ENCODE results near the gene RFX3. TPM values are rescaled to one million over a fixed set of nuclear protein-coding genes. Genes with fewer than 3 reads are reported as not detected.

Gene RFX3
- total and polyA plus RNA-seq, 2 donors (not counting 3 experiments of a cell fraction or from before 2014, with no cell fraction given) = 4.8 to 10.5 TPM

DNA sequence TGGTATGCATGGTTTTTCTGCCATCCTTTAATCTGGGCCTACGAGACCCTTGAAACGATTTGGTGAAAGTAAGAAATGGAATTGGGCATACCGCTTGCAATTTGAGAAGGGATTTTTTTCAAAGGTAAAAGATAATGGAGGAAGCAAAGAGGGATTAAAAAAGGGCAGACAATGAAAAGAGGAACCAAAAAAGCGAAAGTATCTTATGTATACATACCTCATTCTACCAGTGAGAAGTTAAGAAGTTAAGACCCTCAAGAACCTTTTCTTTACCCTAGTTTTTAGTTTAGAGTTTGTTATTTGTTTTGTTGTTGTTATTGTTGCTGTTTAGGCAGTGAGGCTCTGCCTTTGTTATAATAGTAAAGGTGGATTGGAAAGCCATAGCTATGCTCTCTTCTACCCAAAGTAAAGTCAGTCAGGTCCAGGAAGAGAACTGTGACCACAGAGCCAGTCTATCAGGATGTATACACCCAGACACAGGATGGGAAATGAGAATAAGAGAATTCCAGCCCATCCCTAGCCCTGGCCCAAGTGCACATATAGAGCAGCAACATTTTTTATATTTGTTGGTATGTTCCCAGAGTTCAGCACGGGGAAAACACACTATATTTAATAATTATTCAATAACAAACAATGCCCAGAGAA is 166.6 kb downstream of the RFX3 start:
- DNase-seq (ENCODE audit: low read depth, low spot score) (no peak), FAIRE-seq (no peak)
- dilution Hi-C loops (cut with MboI; ENCODE audit: extremely low pct_ligation_motif_present, low sequenced_read_pairs) = no loop called here
- no peaks in the 10 kb centered on the region for H3K4me1 ChIP-seq (ENCODE audit: control insufficient read depth, extremely low read depth, insufficient read depth, low read length)
- H3K9me3 ChIP-seq (replicated peaks; ENCODE audit: control insufficient read depth, insufficient read depth, low read length) = no peaks in the 10 kb centered on the region
- intact Hi-C loops (cut with micrococcal nuclease) = no loop called here
- no peak overlapping the region for H3K4me2 ChIP-seq (ENCODE audit: insufficient read depth, low read length)
- H3K27ac ChIP-seq (ENCODE audit: insufficient read depth, low read depth, low read length) = no peak overlapping the region
- no peaks in the 10 kb centered on the region for H3K79me2 ChIP-seq (ENCODE audit: control insufficient read depth, insufficient read depth, low read length)
- no peaks in the 10 kb centered on the region for H3K27me3 ChIP-seq (ENCODE audit: control insufficient read depth in 2 of 2, insufficient read depth in 2 of 2, low read length in 2 of 2)
- no peak overlapping the region for H2AFZ ChIP-seq (ENCODE audit: low read depth, low read length)
- H3K9me1 ChIP-seq (replicated peaks; ENCODE audit: control insufficient read depth, extremely low read depth, insufficient read depth, low read length) = no peaks in the 10 kb centered on the region
- BruUV-seq (replicated peaks) = no TSS peak
- no peaks in the 10 kb centered on the region for H4K20me1 ChIP-seq (replicated peaks; ENCODE audit: control insufficient read depth, extremely low read depth, insufficient read depth, low read length)
- ChIA-PET POLR2A (no interaction called here), CTCF (interaction anchor here (1.1 kb wide), 1 partner anchor 22 kb away, joined by 4 read pairs; no protein-coding TSS in a partner anchor)
- TF ChIP-seq GATA2 (IDR thresholded peaks at IDR 0.05; ENCODE audit: insufficient read depth, insufficient read length, low read depth, low read length) (no peak), CTCF (IDR thresholded peaks at IDR 0.05; ENCODE audit: extremely low read depth in 1 of 2, insufficient read depth in 1 of 2, low read depth in 1 of 2, low read length in 2 of 2) (no peak), FOS (IDR thresholded peaks at IDR 0.05; ENCODE audit: borderline replicate concordance, insufficient read depth, low read length) (no peak), POLR2A (IDR thresholded peaks at IDR 0.05; ENCODE audit: low read depth, low read length) (no peak), JUN (IDR thresholded peaks at IDR 0.05; ENCODE audit: borderline replicate concordance, insufficient read depth, insufficient read length, low read depth) (no peak), POLR2AphosphoS5 (IDR thresholded peaks at IDR 0.05; ENCODE audit: insufficient read depth, low read depth, low read length) (no peak), MYC (IDR thresholded peaks at IDR 0.05; ENCODE audit: low read depth, low read length) (no peak), MAX (IDR thresholded peaks at IDR 0.05; ENCODE audit: insufficient read depth, insufficient read length) (no peak), EZH2 (IDR thresholded peaks at IDR 0.05; ENCODE audit: borderline replicate concordance, low read depth, low read length, severe bottlenecking) (no peak)
- no peaks in the 10 kb centered on the region for H3K36me3 ChIP-seq (ENCODE audit: control insufficient read depth in 2 of 2, extremely low read depth in 1 of 2, insufficient read depth in 2 of 2, low read length in 2 of 2)
- no peak overlapping the region for H3K4me3 ChIP-seq (replicated peaks in 1 of 3; ENCODE audit: insufficient read depth in 1 of 3, low read depth in 1 of 3, low read length in 3 of 3)
- no peak overlapping the region for H3K9ac ChIP-seq (replicated peaks; ENCODE audit: extremely low read depth, insufficient read depth, low read length)
